GM10248 (cell line): Measurements from ENCODE around the gene CEACAM7.
"Not testable (repeated sequence)": the region's sequence is repeated elsewhere in the genome, so short reads cannot be mapped to it uniquely, and the experiment has no call there.

Source experiments
- CTCF ChIA-PET: fragments of 300-600 bp; sonication (Branson Sonifier 250); formaldehyde crosslinking; extraction: SDS; loops from one replicate; lab custom pipeline; 2021; ENCODE audit warnings: antibody characterized with exemption; lab: Yijun Ruan, JAX
- POLR2A ChIA-PET: fragments of 350-650 bp; sonication (Branson Sonifier 250); formaldehyde crosslinking; extraction: SDS; loops from one replicate; lab custom pipeline; 2020; ENCODE audit warnings: antibody characterized with exemption; lab: Yijun Ruan, JAX
- DNase-seq: peaks from one replicate; pipeline ENCODE4 v3.0.0; 2012; ENCODE audit errors: extremely low spot score
- CTCF ChIP-seq: IDR thresholded peaks from 2 replicates; pipeline ENCODE4 v1.5.1; 2012; ENCODE audit warnings: mild to moderate bottlenecking, low read depth; ENCODE audit errors: extremely low read depth, missing control alignments, control extremely low read depth

The CEACAM7 gene

GRCh38 chr19:41671486-41671885, 16.6 kb downstream of the CEACAM7 start:
- DNase-seq, result no peak
- TF ChIP-seq CTCF, result no peak
- ChIA-PET POLR2A (no interaction called here), CTCF (no interaction called here)

- POLR2A ChIA-PET, result no interaction called here
- TF ChIP-seq CTCF, result no peak
- no peak for DNase-seq
- CTCF ChIA-PET, result no interaction called here
Observed at GRCh38 chr19:41670755-41671154, 17.3 kb downstream of the CEACAM7 start.

GRCh38 chr19:41668315-41668714, 19.8 kb downstream of the CEACAM7 start:
- DNase-seq, result no peak
- ChIA-PET POLR2A (no interaction called here), CTCF (interaction anchor here (0.7 kb wide), 1 partner anchor 39 kb away, joined by 3 read pairs; no protein-coding TSS in a partner anchor)
- TF ChIP-seq CTCF, result no peak

- POLR2A ChIA-PET, result no interaction called here
- TF ChIP-seq CTCF, result no peak
- no peak for DNase-seq
- CTCF ChIA-PET, result interaction anchor here (1.3 kb wide), 1 partner anchor 25 kb away, joined by 6 read pairs; no protein-coding TSS in a partner anchor
Observed at GRCh38 chr19:41666075-41666474, 22.0 kb downstream of the CEACAM7 start.

GRCh38 chr19:41657157-41657556, 30.9 kb downstream of the CEACAM7 start:
- CTCF ChIA-PET, result interaction anchor here (2.4 to 9.4 kb wide), 2 partner anchors 10 to 16 kb away, joined by 11 to 79 read pairs; no protein-coding TSS in a partner anchor
- POLR2A ChIA-PET, result no interaction called here
- TF ChIP-seq CTCF, result no peak
- DNase-seq, result no peak

GRCh38 chr19:41656756-41657155, 31.3 kb downstream of the CEACAM7 start:
- CTCF ChIA-PET, result interaction anchor here (2.4 to 9.4 kb wide), 2 partner anchors 10 to 15 kb away, joined by 11 to 79 read pairs; no protein-coding TSS in a partner anchor
- POLR2A ChIA-PET, DNase-seq: not testable (repeated sequence)

- no peak for TF ChIP-seq CTCF
- no peak for DNase-seq
- ChIA-PET CTCF (interaction anchor here (0.7 to 9.4 kb wide), 4 partner anchors 11 to 143 kb away, joined by 3 to 79 read pairs (median 3); no protein-coding TSS in a partner anchor), POLR2A (no interaction called here)
Observed at GRCh38 chr19:41652250-41652649, 35.8 kb downstream of the CEACAM7 start.
